GM19351 (cell line): ENCODE results near the gene CEMIP.

Source experiments
- ATAC-seq: cut with Tn5 transposase; IDR thresholded peaks from one replicate; pipeline ENCODE4 v1.9.1; 2021; ENCODE audit warnings: mild to moderate bottlenecking, moderate library complexity; ENCODE audit not compliant: unreplicated experiment

CEMIP gene

DNA sequence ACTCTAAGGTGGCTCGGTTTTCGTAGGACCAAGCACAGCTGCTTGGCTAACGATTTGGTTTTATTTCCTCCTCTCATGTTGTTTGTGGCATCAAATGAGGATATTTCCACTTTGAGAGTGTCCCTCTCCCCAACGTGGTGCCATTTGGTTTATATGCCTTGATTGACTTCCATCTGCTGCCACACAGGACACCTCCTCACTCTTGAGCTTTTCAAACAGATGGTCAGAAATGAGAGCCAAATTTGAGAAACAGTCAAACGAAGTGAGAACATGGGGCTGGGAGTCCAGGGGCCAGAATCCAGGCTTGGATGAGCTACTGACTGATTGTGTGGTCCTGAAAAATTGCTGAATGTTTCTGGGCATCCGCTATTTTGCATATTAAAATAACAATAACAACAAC lies 43.5 kb downstream of the CEMIP start:
- ATAC-seq, result no peak

DNA sequence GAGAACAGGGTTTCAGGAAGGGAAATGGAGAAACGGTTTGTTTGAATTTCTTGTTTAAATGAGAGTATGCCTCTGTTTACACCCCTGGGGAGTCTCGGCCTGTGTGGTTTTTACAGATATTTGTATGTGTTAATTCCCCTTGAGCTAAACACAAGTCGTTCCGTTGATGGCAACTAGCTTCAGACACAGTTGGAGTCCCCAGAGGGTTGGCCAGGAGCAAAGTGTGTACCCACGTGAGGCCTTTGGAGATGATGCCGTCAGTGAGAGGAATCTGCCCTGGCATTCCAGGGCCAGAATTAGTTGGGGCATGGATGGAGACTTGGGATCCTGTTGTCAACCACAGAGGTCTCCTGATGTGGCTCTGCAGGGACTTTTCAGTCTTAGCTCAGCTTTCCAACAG lies 44.0 kb downstream of the CEMIP start:
- no peak for ATAC-seq

DNA sequence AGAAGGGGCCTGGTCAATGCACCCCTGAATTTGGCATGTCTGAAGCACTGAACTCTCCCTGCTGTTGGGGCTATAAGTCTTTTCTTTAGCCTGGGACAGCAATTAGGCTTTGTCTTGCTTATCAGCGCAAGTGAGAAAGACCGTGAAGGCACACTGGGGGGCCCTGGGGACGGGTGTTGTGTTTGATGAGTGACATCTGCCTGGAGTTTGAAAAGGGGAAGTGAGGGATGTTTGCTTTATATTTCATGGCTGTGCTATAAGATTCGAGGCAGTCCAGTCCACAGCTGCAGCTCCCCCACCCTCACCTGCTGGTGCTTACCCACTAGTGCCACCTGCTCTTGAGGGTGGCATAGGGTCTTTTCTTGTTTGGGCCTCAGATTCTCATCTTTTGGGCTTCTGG lies 44.8 kb downstream of the CEMIP start:
- no peak for ATAC-seq

DNA sequence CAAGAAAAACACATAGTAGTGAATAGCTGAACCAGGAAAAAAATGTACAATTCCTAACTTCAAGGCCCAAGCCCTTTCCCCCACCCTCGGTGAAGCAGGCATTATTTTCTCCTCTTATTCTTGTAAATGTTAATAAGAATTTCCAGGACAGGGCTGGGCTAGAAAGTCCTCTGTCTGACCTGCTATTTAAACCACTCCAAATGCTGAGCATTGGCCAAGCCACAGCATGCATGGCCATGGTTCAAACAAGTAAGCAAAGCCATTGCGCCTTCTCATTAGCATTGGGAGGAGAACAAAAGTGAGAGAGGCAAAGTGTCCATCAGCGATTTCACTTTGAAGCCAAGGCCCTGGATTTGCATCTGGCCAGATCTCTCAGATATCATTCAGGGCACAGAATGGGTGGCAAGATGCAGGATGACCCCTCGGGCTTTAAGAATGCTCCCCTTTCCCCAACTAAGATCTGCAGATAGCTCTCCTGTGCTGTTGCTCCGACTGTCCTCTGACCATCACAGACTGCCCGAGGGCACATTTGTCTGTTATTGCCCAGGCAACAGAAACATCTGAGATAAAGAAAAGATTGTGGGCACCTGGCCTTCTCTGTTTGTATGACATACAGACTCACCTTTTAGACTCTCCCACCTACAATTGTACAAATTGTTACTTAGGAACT lies 46.3 kb downstream of the CEMIP start:
- ATAC-seq, result no peak

DNA sequence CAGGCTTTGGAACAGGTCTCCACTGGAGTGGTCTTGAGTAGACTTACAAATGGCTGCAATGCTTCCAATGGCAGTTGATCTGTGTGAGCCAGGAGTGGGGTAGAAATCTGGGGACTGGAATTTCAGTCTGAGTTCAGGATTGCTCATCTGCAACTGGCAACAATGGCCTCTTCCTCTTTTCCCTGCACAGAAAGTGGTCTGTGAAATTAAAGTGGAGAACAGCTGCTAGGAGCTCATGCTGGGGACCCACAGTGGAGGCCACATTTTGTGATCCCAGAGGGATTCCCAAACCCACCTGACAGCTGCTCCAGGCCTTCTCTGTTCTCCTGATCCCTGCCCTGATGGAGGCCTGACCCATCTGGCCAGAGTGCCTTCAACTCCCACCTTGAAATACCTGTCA lies 49.6 kb downstream of the CEMIP start:
- no peak for ATAC-seq

DNA sequence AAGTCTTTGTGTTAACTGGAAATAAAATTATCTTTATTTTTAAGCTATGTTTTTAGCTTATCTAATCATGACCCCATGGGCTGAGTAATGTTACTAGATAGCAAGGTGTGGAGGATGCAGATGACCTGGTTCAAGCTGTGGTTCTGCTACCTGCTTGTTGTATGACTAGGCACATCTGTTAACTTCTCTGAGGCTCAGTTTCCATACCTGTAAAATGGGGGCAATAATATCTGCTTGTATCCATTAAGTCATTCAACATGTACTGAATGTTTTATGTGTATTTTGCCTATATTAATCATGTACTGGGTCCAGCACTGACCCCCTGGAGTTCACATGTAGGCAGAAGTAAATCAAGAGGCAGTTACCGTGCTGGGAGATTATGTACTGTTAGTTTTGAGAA lies 51.5 kb downstream of the CEMIP start:
- ATAC-seq, result no peak

DNA sequence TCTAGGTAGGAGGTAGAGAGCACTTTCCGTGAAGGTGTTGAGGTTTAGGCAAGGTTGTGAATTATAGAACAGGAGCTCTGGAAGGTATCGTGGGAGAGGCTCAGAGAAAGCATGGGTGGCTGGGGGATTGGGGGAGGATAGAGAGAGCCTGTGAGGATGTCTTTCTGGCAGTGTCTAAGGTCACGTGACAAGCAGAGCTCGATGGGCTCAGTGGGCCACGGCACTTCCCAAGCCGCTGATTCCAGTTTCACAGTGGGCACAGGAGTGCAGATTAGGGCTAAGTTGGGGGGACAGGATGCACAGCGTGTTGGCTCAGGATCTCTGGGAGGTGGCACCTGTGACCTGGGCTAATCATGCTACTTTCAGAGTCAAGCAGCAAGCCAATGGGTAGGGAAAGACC lies 52.0 kb downstream of the CEMIP start:
- ATAC-seq, result no peak

DNA sequence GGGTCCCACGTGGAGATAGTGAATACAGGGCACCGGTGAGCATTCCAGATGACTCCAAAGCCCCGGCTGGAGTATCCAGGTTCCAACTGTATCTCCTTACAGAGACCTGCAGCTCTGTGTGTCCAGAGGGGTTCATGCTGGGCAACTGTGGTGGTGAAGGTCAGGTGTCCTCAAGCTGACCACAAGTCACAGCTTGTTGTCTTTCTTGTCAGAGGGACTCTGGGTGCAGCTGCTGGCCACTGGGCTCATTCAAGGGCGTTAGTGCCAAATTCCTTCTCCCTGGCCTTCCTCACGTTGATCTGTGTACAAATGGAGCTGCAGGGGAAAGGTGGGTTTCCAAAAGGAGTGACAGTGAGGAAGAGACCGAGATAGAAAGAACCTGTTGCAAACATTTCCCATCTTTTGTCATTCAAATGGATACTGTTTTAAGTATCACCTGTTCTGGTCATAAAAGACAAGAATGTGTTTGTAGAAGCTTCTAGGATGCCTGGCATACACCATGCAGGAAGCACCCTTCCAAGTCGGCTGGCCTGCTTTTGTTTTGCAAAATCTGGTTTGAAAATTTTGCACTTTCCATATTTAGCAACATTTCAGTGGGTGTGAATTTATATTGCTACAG lies 52.5 kb downstream of the CEMIP start:
- no peak for ATAC-seq

DNA sequence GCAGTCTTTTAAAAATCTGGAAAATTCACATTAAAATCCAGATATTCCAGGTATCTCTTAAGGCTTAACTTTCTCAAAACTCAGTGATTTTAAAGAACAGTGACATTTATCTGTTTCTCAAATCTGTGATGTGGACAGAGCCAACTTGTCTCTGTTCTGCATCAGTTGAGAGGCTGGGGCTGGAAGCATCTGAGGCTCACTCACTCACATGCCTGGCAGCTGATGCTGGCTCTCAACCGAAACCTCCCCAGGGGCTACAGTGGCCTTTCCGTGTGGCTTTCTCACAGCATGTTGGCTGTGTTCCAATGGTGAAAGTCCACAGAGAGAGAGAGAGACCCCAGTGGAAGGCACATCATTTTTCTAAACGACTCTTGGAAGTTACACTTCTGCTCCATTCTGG lies 53.5 kb downstream of the CEMIP start:
- ATAC-seq, result no peak

DNA sequence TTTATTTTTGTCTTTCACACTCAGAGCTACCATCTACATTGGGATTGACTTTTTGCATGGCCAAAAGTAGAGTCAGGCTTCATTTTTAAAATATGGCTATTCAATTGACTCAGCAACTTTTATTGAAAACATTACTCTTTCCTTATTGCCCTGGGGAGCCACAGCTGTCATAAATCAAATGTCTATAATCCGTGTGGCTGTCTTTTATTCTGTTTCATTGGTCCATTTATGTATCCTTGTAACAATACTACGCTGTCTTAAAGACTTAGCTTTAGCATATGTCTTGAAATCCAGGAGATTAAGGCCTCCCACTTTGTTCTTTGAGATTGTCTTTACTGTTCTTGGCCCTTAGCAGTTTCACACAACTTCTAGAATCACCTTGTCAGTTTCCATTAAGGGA lies 55.2 kb downstream of the CEMIP start:
- ATAC-seq, result no peak

DNA sequence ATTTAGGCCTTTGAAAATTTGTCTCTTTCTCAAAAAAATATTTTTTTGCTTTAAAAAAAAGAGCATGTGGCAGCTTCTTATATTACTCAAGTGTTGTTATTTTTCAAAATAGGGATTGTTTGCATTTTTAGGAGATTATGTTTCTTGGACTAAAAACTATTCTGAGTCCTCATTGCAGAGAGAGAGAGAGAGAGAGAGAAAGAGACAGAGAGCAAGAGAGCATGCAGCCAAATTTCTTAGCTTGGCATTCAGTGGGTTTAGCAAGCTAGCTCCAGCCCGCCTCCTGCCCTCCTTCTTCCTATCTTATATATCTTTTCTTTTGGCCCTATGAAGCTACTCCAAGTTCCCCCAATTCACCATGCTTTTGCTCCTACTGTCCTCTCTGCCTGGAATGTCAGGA lies 55.7 kb downstream of the CEMIP start:
- ATAC-seq, result no peak

DNA sequence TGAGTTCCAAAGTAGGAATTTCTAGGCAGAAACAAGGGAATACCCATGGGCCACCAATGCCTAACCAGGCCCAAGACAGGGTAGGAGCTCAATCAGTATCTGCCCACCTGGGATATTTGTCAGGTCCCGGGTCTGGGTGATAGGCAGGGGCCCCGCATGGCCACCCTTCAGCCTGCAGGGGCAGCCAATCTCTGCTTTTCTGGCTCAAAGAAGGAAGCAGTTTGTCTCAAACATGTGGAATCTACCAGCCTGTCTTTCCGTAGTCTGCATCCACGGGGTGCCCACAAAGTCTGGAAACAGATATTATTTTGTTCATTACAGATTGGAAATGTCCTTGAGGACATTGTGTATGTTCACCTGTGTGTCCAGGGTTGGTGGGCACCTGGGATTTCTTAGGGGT lies 56.2 kb downstream of the CEMIP start:
- ATAC-seq, result no peak

DNA sequence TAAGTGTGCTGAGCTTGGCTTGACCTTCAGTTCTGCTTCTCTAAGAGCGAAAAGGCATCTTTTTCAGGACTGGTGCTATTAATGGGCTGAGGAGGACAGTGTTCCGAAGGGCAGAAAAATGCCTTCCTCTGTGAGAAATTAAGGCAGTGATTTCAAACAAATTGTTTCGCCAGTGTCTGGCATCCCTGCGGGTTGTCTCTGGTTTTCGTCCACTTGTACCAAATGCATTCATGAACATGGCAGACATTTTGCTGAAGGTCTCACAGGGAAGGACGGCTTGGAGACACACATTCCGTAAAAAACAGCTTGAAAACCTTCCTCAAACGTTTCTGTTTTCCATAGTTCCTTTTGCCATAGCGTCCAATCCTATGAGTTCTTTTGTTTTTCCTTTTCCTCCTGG lies 57.1 kb downstream of the CEMIP start:
- ATAC-seq, result no peak

DNA sequence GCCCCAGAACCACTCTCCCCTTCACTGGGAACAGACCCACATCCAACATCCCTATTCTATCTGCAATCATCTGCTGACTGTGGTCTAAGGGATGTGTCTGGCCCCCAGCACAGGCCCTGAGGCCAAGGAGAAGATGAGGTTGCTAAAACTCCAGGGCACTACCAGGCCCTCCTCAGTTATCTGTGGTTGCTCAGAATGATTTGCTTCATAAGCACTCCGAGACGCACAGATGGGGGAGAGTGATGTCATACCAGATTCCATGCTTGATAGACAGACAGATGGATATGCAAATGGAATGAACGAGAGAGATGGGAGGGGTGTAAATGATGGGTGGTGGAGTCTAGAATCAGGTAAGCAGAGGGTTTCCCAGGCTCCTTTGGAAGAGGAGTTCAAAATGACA lies 57.8 kb downstream of the CEMIP start:
- ATAC-seq, result no peak

DNA sequence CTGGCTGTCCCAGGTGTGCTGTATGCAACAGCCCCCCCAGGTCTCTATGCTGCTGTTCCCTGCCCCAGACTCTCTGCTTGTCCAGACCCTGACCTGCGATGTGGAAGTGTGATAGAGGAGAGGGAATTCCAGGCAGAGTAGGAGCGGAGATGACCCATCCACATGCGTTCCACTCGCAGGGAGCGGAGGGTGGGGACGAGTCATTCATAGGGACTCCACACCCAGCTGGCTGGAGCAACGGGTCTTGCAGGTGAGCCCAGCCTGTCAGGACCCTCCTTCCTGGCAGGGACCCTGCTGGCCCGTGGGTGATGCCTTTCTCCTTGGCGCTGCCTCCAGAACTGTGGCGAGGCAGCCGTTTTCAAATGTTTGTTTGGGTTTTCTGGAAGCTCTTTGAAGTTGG lies 58.8 kb downstream of the CEMIP start:
- ATAC-seq, result no peak

DNA sequence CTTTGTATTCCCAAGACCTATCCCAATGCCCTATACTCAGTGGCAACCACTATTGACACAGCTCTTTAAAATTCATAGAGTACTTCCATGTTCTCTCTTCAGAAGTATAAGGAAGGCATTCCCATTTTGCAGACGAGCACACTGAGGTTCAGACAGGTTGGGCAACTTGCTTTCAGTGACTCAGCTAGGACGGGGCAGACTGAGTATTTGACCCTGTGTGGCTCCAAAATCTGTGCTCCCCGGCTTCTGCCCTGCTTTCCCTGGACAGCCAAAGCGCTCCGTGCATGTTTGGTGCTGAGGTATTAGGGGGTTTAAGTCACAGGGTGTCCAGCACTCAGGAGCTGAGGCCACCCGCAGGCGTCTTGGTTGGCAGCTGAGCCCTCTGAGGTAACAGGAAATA lies 59.5 kb downstream of the CEMIP start:
- no peak for ATAC-seq

DNA sequence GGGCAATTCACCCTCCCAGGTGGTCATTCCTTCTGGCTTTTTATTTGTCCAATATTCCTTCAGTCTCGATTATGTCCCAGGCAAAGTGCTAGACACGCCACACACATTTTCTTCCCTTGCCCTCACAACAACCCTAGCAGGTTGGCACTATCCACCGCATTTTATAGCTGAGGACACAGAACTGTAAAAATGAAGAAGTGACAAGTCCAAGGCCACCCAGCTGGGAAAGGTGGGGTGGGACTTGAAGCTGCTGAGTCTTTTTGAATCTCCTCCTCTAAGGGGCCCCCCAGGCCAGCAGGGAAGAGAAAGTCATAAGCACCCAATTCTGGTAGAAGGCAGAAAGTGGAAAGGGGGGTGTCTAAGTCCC lies 60.6 kb downstream of the CEMIP start:
- no peak for ATAC-seq

DNA sequence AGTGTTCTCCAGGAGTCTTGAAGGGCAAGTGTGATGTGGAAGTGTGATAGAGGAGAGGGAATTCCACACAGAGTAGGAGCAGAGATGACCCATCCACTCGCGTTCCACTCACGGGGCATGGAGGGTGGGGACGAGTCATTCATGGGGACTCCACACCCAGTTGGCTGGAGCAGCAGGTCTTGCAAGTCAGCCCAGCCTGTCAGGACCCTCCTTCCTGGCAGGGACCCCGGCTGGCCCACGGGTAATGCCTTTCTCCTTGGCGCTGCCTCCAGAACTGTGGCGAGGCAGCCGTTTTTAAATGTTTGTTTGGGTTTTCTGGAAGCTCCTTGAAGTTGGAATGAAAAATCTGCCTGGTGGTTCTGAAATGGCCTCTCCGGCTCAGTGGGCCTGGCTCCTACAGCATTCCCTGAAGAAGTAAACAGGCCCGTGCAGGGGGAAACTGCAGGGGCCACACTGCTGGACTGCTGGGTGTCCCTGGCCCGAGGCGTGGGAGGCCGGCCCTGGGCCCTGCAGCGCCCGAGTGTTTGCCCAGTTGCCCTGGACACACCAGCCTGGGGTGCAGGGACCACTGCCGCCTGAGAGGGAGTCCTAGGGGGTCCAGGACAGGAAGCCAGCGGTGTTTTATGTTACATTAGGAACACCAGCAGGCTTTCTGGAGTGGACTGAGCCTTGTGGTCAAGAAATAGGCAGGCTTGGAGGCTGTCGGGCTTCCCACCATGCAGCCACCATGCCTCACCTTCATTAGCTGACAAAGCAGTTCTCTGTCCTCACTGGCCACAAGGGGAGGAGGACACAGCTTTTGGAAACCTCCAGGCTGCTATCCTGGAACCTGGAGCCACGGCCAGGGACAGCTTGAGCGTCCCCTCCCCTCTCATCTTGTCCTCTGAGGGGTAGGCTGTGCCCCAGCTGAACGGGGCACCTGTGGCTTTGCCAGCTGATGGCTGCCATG lies 61.3 kb downstream of the CEMIP start:
- ATAC-seq, result no peak

DNA sequence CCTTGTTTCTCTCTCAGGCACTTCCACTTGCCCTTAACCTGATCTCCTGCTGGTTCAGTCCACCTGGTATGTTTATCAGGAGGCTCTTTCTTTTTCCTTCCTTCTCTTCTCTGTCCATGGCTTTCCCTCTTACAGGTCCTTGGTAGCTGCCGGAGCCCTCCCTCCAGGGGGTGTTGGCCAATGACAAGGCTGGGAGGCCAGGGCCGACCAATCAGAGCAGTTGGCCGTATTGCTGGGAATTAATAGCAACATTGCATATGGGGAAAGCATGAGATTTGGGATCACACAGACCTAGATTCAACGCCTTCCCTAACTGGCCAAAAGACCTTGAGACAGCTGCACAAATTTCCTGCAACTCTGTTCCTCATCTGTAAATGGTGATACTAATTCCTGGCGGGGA lies 62.4 kb downstream of the CEMIP start:
- ATAC-seq, result no peak

DNA sequence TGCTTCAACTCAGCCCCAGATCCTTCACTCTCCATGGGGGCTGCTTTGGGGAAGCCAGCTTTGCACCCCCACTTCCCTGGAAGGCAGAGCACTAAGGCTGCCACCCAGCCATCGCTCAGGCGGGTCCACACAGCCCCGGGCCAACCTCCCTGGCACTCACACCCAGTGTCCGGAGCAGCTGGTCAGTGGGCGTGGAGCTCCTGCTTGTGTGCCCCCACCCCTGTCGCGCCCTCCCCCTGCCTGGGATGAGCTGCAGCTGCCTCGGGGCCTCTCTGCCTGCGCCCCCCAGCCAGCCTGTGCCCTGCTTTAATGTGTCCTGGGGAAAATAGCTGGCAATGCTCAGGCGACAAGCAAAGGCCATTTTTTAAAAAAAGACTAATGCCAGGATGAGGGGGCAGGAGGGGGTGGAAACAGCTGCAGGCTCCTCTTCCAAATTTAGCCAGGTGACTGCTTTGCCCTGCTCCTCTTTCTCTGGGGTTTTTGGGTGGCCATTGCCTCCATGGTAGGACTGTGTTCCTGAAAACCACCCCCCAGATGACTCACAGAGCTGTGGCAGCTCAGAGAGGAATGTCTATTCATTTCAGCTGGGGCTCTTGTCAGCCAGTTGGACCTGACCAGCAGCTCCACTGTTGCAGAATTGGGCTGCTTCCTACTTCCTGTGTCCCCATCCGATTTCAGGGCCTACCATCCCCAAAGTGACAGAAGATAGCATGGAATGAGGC lies 65.0 kb downstream of the CEMIP start:
- ATAC-seq, result no peak

DNA sequence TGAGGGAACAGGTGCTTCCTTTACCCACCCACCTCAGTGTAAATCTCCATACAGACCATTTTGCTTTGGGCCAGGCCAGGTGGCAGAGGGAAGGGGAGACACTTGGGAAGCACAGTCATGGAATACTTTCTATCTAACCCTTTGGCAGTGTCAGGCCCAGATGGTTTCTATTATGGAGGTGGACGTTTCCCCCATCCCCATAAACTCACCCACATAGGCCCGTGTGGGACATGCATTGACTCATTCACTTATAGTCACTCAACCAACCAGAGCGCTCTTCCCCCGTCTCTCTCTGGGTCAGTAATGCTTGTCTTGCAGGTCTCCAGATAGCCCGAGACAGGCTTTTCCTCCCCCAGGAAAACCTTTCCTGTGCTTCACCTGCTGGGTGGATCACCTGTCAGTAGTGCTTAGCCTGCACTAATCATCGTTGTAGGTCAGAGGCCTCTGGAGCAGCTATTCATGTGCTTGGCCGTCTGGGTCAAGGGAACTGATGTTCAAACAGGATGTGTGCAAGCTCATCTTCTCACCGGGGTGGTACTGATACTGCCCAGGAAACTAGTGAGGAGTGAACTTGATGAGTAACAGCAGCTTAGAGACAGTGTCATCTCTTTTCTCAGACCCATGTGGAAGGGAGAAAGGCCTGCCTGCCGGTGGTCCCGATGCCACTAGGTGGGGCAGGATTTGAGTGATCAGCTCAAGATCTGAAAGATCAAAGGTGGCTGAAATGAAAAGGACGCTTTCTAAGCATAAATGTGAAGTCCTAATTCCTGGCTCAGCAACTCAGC lies 67.1 kb downstream of the CEMIP start:
- ATAC-seq, result no peak
